Stimulated activated CD4-positive, alpha-beta T cell treated with anti-CD3 and anti-CD28 coated beads, TNF-alpha, amount 100 ng/mL, for 48 hours (primary cell): ENCODE data around the gene VPS45.

Experiments
- DNase-seq, 3 donors: peaks; one replicate each; pipeline ENCODE4 v3.0.0-alpha.2; 2020; ENCODE audit warnings: low read depth in 3 of 3

The VPS45 gene

GRCh38 chr1:150073516-150073915, 5.9 kb downstream of the VPS45 start:
- no peak for DNase-seq

GRCh38 chr1:150076066-150076465, 8.5 kb downstream of the VPS45 start:
- DNase-seq = no peak

GRCh38 chr1:150076985-150077384, 9.4 kb downstream of the VPS45 start:
- DNase-seq = no peak

GRCh38 chr1:150080784-150081183, 13.2 kb downstream of the VPS45 start:
- no peak for DNase-seq

- no peak for DNase-seq
These were observed 14.9 kb downstream of the VPS45 start for GRCh38 chr1:150082494-150082893.

GRCh38 chr1:150083907-150084306, 16.3 kb downstream of the VPS45 start:
- DNase-seq = no peak

- DNase-seq = no peak
These were observed 17.8 kb downstream of the VPS45 start for GRCh38 chr1:150085406-150085805.

- no peak for DNase-seq
These were observed 19.8 kb downstream of the VPS45 start for GRCh38 chr1:150087415-150087814.

- no peak for DNase-seq
These were observed 22.4 kb downstream of the VPS45 start for GRCh38 chr1:150089846-150090520.

GRCh38 chr1:150092180-150092791, 24.7 kb downstream of the VPS45 start:
- no peak for DNase-seq

- no peak for DNase-seq
These were observed 26.2 kb downstream of the VPS45 start for GRCh38 chr1:150093805-150094204.

GRCh38 chr1:150094734-150095265, 27.2 kb downstream of the VPS45 start:
- no peak for DNase-seq

GRCh38 chr1:150102986-150103385, 35.4 kb downstream of the VPS45 start:
- no peak for DNase-seq

- DNase-seq = no peak
These were observed 38.8 kb downstream of the VPS45 start for GRCh38 chr1:150106341-150106740.

GRCh38 chr1:150109586-150109985, 42.0 kb downstream of the VPS45 start:
- no peak for DNase-seq

- DNase-seq = no peak
These were observed 42.5 kb downstream of the VPS45 start for GRCh38 chr1:150110116-150110515.

GRCh38 chr1:150111670-150112069, 44.1 kb downstream of the VPS45 start:
- DNase-seq = no peak

- no peak for DNase-seq
These were observed 47.5 kb downstream of the VPS45 start for GRCh38 chr1:150115121-150115520.

GRCh38 chr1:150118716-150119115, 51.1 kb downstream of the VPS45 start:
- no peak for DNase-seq

GRCh38 chr1:150121236-150121862, 53.8 kb downstream of the VPS45 start:
- no peak for DNase-seq

GRCh38 chr1:150126811-150127210, 59.2 kb downstream of the VPS45 start:
- no peak for DNase-seq

- DNase-seq = no peak
These were observed 59.9 kb downstream of the VPS45 start for GRCh38 chr1:150127464-150127863.

- no peak for DNase-seq
These were observed 60.3 kb downstream of the VPS45 start for GRCh38 chr1:150127868-150128267.
